GM10266 (cell line): ENCODE data around the gene WIPF2.
A peak's percentile ranks its signal among the peaks of the same experiment; 100 is the strongest.

Experiments
- DNase-seq: peaks from one replicate; pipeline ENCODE4 v3.0.0; 2012; ENCODE audit errors: extremely low spot score
- CTCF ChIP-seq: IDR thresholded peaks from 2 replicates; pipeline ENCODE4 v1.5.1; 2012; ENCODE audit warnings: mild to moderate bottlenecking, low read depth; ENCODE audit not compliant: control insufficient read depth, insufficient read depth; ENCODE audit errors: missing control alignments

Gene WIPF2

GRCh38 chr17:40313668-40314583, 94.8 kb downstream of the WIPF2 start:
- no peak for TF ChIP-seq CTCF
- no peak for DNase-seq

GRCh38 chr17:40314584-40314956, 95.5 kb downstream of the WIPF2 start:
- TF ChIP-seq CTCF: no peak
- DNase-seq: no peak

GRCh38 chr17:40315206-40315605, 96.1 kb downstream of the WIPF2 start:
- no peak for DNase-seq
- no peak for TF ChIP-seq CTCF

GRCh38 chr17:40315678-40316570, 96.8 kb downstream of the WIPF2 start:
- no peak for TF ChIP-seq CTCF
- peak; percentile 6 for DNase-seq

- DNase-seq: no peak
- no peak for TF ChIP-seq CTCF
Measured at GRCh38 chr17:40316571-40317344, 97.7 kb downstream of the WIPF2 start.

- DNase-seq: peak; percentile 76
- peak; percentile 61 for TF ChIP-seq CTCF
Measured at GRCh38 chr17:40317345-40317873, 98.3 kb downstream of the WIPF2 start.
